ENCODE data around the gene DHX34. TPM values are rescaled to one million over a fixed set of nuclear protein-coding genes. Genes with fewer than 3 reads are reported as not detected.
"Not testable (repeated sequence)": the region's sequence is repeated elsewhere in the genome, so short reads cannot be mapped to it uniquely, and the experiment has no call there.

The DHX34 gene
- total RNA-seq, 1 experiment from 2014 or later, result 26.8 TPM

DNA sequence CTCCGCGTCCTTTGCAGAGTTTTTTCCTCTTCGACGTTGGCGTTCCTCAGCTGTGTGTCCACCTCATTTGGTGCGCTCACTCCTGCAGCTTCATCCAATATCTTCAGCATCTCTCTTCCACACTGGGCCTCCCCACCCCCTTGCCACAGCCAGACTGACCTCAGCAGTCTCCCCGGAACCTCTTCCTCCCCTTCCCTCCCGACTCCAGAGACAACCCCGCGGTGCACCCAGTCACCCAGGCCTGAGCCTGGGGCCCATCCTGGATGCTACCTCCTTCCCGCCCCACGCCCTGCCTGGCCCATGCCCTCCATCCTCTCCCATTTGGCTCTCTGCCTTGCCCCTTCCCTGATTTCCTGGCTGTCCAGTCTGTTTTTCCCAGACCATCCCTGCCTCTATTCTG, 25.2 kb upstream of the DHX34 start:
- no peak for DNase-seq (ENCODE audit: low read depth)

DNA sequence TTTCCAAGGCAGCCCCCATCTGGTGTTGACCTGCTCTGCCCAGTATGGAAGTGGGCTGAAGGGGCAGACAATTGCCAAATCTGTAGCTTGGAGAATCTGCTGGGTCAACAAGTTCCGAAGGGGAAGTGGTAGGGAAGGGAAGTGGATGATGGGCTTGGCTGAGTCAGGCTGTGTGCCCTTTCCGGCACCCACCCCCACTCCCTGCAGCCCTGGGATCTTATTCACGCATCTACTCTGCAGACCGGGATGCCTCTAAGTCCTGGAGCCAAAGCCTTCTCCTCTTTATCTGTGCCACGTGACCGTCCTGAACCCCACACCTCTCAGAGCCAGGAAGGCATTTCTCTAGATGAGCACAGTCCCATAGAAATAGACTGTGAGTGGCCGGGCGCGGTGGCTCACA, 24.6 kb upstream of the DHX34 start:
- DNase-seq (ENCODE audit: low read depth), result peak; percentile 81

DNA sequence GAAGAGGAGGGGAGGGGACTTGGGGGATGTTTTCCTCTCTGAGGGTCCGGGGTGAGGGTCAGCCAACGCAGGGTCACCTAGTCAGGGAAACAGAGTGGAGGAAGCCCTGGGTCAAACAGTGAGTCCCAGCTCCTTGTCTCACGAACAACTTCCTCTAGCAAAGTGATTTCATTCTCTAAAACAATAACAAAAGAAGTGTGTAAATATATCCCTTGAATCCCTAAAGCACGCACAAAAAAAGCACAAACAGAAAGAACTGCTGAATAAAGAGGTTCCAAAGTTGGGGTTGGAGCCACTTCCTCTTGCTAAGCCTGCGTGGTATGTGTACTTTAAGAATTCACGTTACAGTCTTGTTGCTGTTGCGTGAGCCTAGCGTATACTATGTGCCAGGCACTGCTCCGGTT, 18.6 kb upstream of the DHX34 start:
- DNase-seq (ENCODE audit: low read depth), result no peak

DNA sequence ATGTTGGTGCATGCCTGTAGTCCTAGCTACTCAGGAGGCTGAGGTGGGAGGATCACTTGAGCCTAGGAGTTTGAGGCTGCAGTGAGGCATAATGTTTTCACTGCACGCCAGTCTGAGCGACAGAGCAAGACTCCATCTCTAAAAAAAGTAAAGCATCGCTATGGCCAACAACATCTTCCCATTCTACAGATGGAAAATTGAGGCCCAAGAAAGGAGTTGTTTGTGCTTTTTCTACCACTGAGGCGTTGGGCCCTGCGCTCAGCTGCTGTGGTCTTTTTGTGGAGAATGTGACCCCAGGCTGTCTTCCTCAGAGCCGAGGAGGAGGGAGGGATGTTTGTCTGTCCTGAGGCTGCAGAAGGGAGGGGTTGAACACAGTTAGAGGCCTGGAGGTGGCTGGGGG, 17.6 kb upstream of the DHX34 start:
- DNase-seq (ENCODE audit: low read depth), result no peak

DNA sequence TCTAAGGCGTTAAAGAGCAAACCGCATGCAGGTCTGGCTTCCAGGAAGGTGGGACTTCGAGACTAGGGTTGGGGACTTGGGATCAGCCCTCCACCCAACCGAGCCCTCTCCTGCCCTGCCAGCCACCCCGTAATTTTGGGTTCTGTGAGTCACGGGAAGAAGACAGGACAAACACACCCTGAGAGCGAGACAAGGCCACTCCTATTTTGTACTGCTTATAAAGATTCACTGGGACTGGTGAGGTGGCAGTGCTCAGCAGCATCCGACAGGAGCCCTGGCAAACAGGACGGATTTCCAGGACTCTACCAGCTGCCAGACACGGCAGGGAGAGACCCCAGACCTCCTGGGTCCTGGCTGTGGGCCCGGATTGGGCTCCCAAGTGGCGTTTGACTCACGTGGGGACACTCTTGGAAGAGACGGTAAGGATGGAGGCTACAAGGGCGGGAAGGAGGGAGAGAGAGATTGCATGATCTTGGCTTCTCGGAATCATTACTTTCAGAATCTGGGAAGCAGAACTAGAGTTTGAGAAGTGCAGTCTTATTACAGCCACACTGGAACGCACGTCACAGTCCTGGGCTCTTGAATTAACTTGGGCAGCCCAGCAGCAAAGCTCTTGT, 17.1 kb upstream of the DHX34 start, which contains the start of gene C5AR2:
C5AR2 (plus strand) TSS at position 245 of the 617 bp plus-strand sequence. CDS start 8,625 bp downstream, outside the sequence.
- DNase-seq (ENCODE audit: low read depth), result no peak

DNA sequence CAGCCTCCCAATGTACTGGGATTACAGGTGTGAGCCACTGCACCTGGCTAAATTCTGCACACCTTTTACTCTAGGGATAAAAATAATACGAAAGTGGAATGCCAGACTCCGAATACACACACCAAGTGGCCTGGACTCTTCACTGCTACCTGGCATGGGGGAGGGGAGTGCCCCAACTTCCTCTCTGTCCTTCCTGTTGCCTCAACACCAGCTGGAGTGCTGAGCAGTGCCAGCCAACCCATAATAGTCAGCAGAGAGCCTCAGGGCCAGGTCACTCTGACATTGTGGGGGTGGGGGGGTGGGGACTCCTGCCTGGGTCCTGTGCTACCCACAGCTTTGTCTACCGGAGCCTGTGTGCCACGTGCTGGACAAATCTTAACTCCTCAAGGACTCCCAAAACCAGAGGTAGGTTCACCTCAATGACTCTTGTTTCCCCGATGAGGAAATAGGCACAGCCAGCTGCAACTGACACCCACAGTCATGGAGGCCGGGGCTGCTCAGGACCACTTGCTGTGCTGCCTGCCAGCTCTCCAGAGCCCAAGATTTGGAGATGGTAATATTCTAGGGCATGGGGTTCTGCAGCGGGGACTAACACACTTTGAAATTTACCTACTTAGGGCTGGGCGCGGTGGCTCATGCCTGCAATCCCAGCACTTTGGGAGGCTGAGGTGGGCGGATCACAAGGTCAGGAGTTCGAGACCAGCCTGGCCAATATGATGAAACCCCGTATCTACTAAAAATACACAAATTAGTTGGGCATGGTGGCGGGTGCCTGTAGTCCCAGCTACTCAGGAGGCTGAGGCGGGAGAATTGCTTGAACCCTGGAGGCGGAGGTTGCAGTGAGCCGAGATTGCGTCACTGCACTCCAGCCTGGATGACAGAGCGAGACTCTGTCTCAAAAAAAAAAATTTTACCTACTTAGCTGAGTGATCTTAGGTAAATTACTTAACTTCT, 12.1 kb upstream of the DHX34 start:
- DNase-seq (ENCODE audit: low read depth), result not testable (repeated sequence)

DNA sequence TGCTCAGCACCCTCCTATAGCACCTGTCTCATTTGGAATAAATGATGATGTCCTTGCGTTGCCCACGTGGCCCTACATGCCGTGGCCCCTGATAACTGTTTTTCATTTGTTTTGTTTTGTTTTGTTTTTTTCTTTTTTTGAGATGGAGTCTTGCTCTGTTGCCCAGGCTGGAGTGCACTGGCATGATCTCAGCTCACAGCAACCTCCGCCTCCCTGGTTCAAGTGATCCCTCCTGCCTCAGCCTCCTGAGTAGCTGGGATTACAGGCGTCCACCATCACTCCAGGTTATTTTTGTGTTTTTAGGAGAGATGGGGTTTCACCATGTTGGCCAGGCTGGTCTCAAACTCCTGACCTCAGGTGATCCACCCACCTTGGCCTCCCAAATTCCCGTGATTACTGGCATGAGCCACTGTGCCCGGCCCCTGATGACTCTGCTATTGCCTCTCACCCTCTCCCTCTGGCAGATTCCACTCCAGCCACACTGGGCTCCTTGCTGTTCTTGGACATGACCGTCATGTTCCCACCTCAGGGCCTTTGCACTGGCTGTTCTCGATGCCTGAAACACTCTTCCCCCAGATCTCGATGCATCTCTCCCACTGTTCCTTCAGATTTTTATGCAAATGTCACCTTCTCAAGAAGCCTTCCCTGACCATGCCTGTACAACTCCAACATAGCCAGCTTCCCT, 9.8 kb upstream of the DHX34 start:
- DNase-seq (ENCODE audit: low read depth), result no peak

DNA sequence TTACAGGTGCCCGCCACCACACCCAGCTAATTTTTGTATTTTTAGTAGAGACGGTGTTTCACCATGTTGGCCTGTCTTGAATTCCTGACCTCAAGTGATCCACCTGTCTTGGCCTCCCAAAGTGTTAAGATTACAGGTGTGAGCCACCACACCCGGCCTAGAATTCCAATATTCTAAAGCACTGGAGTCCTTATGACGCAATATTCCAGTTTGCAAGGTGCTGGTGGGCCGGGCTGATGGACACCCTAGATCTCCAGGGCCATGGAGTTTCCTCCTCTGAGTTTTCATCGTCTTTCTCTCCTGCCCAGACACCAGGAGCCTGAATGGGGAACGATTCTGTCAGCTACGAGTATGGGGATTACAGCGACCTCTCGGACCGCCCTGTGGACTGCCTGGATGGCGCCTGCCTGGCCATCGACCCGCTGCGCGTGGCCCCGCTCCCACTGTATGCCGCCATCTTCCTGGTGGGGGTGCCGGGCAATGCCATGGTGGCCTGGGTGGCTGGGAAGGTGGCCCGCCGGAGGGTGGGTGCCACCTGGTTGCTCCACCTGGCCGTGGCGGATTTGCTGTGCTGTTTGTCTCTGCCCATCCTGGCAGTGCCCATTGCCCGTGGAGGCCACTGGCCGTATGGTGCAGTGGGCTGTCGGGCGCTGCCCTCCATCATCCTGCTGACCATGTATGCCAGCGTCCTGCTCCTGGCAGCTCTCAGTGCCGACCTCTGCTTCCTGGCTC, 8.5 kb upstream of the DHX34 start:
- DNase-seq (ENCODE audit: low read depth), result no peak

DNA sequence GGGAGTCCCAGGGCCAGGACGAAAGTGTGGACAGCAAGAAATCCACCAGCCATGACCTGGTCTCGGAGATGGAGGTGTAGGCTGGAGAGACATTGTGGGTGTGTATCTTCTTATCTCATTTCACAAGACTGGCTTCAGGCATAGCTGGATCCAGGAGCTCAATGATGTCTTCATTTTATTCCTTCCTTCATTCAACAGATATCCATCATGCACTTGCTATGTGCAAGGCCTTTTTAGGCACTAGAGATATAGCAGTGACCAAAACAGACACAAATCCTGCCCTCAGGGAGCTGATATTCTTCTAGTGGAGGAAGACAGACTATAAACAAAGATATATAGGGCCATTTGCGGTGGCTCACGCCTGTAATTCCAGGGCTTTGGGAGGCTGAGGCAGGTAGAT, 7.4 kb upstream of the DHX34 start:
- DNase-seq (ENCODE audit: low read depth), result no peak

DNA sequence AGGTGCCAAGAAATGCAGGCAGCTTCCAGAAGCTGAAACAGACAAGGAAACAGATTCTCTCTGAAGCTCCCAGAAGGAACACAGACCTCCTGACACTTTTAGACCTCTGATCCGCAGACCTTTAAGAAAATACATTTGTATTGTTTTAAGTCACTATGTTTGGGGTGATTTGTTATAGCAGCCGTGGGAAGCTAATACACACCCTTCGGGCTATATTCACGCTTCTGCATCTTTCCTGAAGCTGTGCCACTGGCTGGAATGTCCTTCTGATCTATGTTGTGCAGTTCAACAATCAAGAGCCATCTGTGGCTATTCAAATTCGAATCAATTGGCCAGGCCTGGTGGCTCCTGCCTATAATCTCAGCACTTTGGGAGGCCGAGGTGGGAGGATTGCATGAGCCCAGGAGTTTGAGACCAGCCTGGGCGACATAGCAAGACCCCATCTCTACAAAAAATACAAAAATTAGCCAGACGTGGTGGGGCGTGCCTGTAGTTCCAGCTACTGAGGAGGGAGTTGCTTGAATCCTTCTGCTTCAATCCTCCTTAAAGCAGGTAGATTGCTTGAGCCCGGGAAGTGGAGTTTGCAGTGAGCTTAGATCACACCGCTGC, 5.8 kb upstream of the DHX34 start:
- DNase-seq (ENCODE audit: low read depth), result no peak

DNA sequence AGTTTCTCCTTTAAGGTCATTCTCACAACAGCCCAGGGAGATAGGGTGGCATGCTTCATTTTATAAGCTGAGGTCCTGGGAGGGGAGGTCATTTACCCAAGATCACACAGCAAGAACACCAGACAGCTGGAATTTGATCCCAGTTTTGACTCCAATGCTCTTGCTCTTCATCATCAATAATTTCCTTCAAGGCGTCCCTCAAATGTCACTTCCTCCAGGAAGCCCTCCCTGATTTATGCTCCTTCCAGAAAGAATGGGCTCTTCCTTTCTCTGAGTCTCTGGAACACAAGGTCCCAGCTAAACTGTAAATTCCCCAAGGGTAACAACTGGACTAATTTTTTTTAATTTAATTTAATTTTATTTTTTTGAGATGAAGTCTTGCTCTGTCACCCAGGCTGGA, 4.7 kb upstream of the DHX34 start:
- no peak for DNase-seq (ENCODE audit: low read depth)

DNA sequence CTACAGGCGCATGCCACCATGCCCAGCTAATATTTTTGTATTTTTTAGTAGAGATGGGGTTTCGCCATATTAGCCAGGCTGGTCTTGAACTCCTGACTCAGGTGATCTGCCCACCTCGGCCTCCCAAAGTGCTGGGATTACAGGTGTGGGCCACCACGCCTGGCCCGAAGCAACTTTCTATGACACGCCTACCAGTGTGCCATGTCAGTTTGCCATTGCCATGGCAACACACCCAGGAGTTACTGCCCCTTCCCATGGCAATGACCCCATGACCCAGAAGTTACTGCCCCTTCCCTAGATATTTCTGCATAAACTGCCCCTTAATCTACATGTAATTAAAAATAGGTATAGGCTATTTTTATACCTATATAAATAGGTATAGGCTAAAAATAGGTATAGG, 3.1 kb upstream of the DHX34 start:
- DNase-seq (ENCODE audit: low read depth), result not testable (repeated sequence)

DNA sequence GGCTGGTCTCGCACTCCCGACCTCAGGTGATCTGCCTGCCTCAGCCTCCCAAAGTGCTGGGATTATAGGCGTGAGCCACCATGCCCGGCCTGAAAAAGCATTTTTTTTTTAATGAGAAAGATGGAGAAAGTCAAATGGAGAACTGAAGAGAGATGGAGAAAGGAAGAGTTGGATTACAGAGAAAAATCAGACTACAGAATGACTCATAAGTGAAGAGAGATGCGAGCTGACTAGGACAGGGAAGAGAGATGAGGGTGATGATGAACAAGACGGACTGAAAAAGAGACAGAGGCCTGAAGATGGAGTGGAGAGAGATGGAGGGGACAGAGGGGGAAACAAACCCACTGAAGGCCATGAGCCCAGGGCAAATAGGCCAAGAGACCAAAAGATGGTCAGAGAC, 1.5 kb downstream of the DHX34 start:
- no peak for DNase-seq (ENCODE audit: low read depth)

DNA sequence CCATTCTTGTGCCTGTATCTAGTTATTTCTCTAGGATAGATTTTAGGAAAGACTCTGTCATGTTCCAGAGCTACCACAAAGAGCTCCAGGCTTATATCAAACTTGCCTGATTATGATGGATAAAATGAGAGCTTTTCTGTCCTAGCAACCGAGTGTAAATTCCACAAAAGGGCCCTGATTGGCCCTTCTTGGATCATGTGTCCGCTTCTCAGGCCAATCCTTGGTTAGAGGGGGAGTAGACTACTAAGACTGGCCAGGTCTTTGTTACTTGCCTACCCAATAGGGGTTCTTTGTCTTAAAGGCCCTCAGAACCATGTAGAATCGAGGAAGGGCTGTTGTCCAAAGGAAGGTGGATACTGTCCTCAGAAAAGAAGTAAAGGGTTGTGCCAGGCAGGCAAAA, 2.4 kb downstream of the DHX34 start:
- DNase-seq (ENCODE audit: low read depth), result peak; percentile 21

DNA sequence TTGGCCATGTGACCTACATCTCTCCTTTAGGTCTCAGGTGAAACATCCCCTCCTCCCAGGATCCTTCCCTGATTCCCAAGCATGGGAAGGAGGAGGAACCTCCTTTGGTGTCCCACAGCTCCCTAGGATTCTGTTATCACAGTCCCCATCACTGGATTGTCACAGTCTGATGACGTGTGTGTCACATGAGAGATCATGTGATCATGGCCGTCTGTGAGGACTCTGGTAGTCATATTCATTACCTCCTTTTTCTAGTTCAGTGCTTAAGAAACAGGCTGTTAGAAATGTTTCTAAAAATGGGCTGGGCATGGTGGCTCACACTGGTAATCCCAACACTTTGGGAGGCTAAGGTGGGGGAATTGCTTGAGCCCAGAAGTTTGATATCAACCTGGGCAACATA, 3.0 kb downstream of the DHX34 start:
- no peak for DNase-seq (ENCODE audit: low read depth)

DNA sequence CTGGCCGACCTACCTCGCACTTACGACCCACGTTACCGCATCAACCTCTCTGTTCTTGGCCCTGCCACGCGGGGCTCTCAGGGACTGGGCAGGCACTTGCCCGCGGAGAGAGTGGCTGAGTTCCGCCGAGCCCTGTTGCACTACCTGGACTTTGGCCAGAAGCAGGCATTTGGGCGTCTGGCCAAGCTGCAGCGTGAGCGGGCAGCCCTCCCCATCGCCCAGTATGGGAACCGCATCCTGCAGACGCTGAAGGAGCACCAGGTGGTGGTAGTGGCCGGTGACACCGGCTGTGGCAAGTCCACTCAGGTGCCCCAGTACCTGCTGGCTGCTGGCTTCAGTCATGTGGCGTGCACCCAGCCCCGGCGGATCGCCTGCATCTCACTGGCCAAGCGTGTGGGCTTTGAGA, 4.2 kb downstream of the DHX34 start:
- no peak for DNase-seq (ENCODE audit: low read depth)

DNA sequence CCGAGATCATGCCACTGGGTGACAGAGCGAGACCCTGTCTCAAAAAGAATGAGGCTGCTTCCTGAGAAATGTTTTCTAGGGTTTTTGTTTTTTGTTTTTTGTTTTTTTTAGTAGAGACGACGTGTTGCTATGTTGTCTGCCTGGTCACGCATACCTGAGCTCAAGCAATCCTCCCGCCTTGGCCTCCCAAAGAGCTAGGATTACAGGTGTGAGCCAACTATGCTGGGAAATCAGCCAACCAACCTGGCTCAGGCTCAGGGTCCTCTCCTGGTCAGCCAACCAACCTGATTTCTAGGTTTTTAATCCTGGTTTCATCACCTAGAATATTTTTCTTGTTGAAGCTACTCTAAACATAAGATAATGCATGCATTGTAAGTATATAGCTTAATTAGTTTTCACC, 7.8 kb downstream of the DHX34 start:
- no peak for DNase-seq (ENCODE audit: low read depth)

DNA sequence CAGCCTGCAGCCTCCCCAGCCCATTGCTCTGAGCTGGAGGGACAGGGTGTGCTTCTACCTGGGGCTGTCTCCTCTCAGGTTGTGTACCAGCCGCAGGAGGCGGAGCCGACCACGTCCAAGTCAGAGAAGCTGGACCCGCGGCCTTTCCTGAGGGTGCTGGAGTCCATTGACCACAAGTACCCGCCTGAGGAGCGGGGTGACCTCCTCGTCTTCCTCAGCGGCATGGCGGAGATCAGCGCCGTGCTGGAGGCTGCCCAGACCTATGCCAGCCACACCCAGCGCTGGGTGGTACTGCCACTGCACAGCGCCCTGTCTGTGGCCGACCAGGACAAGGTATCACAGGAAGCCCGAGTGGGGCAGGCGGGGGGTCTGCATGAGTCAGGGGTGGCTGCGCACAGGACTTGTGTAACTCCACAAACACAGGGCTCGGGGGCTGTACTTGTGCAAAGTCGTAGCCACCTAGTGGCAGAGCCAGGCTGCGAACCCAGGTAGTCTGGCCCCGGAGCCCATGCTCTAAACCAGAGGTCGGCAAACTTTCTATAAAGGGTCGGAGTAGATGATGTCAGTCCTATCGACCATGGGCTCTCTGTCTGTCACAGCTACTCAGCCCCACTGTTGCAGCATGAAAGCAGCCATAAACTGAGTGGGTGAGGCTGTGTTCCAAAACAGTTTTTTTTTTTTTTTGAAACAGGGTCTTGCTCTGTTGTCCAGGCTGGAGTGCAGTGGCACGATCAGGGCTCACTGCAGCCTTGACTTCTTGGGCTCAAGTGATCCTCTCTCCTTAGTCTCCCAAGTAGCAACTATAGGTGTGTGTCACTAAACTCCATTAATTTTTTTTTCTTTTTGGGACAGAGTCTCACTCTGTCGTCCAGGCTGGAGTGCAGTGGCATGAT, 8.9 kb downstream of the DHX34 start:
- no peak for DNase-seq (ENCODE audit: low read depth)

DNA sequence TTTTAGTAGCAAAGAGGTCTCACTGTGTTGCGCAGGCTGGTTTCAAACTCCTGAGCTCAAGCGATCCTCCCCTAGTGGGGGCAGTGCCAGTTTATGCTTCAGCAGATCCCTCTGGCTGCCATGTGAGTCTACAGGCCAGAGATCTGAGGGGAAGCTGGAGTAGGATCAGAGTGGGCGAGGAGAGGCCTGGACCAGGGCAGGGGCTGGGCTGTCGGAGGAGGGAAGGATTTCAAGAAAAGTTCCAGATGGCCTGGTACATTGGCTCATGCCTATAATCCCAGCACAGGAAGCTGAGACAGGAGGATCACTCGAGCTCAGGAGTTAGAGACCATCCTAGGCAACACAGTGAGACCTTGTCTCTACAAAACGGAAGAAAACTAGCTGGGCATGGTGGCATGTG, 9.8 kb downstream of the DHX34 start:
- no peak for DNase-seq (ENCODE audit: low read depth)

DNA sequence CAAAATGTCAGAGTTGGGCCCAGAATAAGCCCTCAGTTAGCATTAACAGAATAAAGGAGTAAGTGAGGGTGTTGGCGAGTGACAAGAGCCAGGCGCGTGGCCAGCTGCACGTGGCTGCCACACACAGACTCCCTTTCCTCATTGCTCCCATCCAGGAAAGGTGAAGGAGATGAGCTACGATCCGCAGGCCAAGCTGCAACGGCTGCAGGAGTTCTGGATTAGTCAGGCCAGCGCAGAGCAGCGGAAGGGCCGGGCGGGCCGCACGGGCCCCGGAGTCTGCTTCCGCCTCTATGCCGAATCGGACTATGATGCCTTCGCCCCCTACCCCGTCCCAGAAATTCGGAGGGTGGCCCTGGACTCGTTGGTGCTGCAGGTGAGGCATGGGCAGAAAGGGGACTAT, 13.2 kb downstream of the DHX34 start:
- DNase-seq (ENCODE audit: low read depth), result no peak
